Stomach (tissue), 9 donors: ENCODE results near the gene RNF213. TPM values are rescaled to one million over a fixed set of nuclear protein-coding genes. Genes with fewer than 3 reads are reported as not detected.

Experiments
- DNase-seq, 2 donors: peaks; one replicate each; pipeline versions ENCODE4 v3.0.0 to v3.0.0-alpha.2; 2013 to 2019
- H3K27ac ChIP-seq, 5 donors: fragments of 200-600 bp in 4 of 5; sonication (generic) in 4 of 5; one replicate each; pipeline ENCODE4 v1.5.1; 2013 to 2019; ENCODE audit warnings: mild to moderate bottlenecking in 1 of 5, moderate library complexity in 1 of 5
- H3K27me3 ChIP-seq, 3 donors: fragments of 200-600 bp; sonication (generic); one replicate each; pipeline ENCODE4 v1.5.1; 2017 to 2019; ENCODE audit warnings: mixed run types in 1 of 3
- H3K36me3 ChIP-seq, 4 donors: fragments of 200-600 bp; sonication (generic); 1 replicate in 3 of 4; 2 replicates in 1 of 4; pipeline ENCODE4 v1.5.1; 2016 to 2019
- H3K4me1 ChIP-seq, 4 donors: fragments of 200-600 bp; sonication (generic); one replicate each; pipeline ENCODE4 v1.5.1; 2016 to 2019
- H3K4me3 ChIP-seq, 4 donors: fragments of 200-600 bp; sonication (generic) in 3 of 4; one replicate each; pipeline ENCODE4 v1.5.1; 2016 to 2019; ENCODE audit warnings: mild to moderate bottlenecking in 1 of 4
- H3K9me3 ChIP-seq, 4 donors: fragments of 200-600 bp; sonication (generic); one replicate each; pipeline ENCODE4 v1.5.1; 2016 to 2019
- CTCF ChIP-seq, 7 experiments: fragments of 450-650 bp in 4 of 7; fragments of 200-600 bp in 3 of 7; sonication (generic) in 3 of 7; IDR thresholded peaks; one replicate each; pipeline ENCODE4 v1.5.1; 2016 to 2019; ENCODE audit warnings: antibody characterized with exemption in 7 of 7, control low read depth in 2 of 7, mild to moderate bottlenecking in 1 of 7
- EP300 ChIP-seq: sonication (generic); formaldehyde crosslinking; IDR thresholded peaks from one replicate; pipeline ENCODE4 v1.6.1; 2017; ENCODE audit warnings: antibody characterized with exemption
- POLR2A ChIP-seq, 4 donors: fragments of 450-650 bp; IDR thresholded peaks; one replicate each; pipeline ENCODE4 v1.6.1; 2016; ENCODE audit warnings: antibody characterized with exemption in 4 of 4, control low read depth in 2 of 4, mild to moderate bottlenecking in 1 of 4, moderate library complexity in 1 of 4
- POLR2AphosphoS5 ChIP-seq, 3 donors: sonication (generic); formaldehyde crosslinking; IDR thresholded peaks; one replicate each; pipeline ENCODE4 v1.6.1; 2016; ENCODE audit warnings: antibody characterized with exemption in 3 of 3
- WGBS, 5 donors: extraction: QIAGEN DNeasy Blood & Tissue Kit in 3 of 5; methylation state at CpG; one replicate each; pipeline versions ENCODE4 v1.1.5 to v1.1.7; 2013 to 2018; 5-methylcytosine and 5-hydroxymethylcytosine counted together
- intact Hi-C: fragments of 100-400 bp; cut with DNase I; formaldehyde crosslinking; loops from one replicate; pipeline ENCODE4 v1.15.1; 2023; ENCODE audit warnings: low total_unique reads
- polyA plus RNA-seq, 3 donors: library from polyadenylated mRNA; stranded (reverse); fragments of 200-250 nt; gene quantifications; one replicate each; pipeline ENCODE4 v1.2.3, GENCODE V29; 2013
- total RNA-seq, 5 donors: library from RNA; depleted of rRNA; stranded (reverse); fragments of >200 nt; gene quantifications; one replicate each; pipeline versions ENCODE4 v1.1.0 to v1.2.3, GENCODE V29; 2014 to 2016
- donor health status: healthy with polysubstance abuse.
- donor health status: Bipolar disorder and iron deficiency.
- donor health status: healthy.

The RNF213 gene
- total and polyA plus RNA-seq, 8 donors: 12.3 to 358 (median 138) TPM

- Histone ChIP-seq H3K36me3 (peaks cover 98 to 100% (median 100%) of the 10 kb centered on the region in 4 donors), H3K4me3 (no peak overlapping the region), H3K9me3 (no peaks in the 10 kb centered on the region), H3K27ac (no peak overlapping the region), H3K27me3 (no peaks in the 10 kb centered on the region), H3K4me1 (no peaks in the 10 kb centered on the region)
- TF ChIP-seq POLR2AphosphoS5 (IDR thresholded peaks at IDR 0.05) (no peak), EP300 (no peak), POLR2A (IDR thresholded peaks at IDR 0.05) (no peak), CTCF (IDR thresholded peaks at IDR 0.05) (no peak)
- no peak for DNase-seq
- 96 to 98% (median 97%) methylated on average over 23 to 24 of the region's 24 CpGs for WGBS, 5 donors
- intact Hi-C loops: no loop called here
Observed at GRCh38 chr17:80347948-80348351, 87.3 kb downstream of the RNF213 start.

DNA sequence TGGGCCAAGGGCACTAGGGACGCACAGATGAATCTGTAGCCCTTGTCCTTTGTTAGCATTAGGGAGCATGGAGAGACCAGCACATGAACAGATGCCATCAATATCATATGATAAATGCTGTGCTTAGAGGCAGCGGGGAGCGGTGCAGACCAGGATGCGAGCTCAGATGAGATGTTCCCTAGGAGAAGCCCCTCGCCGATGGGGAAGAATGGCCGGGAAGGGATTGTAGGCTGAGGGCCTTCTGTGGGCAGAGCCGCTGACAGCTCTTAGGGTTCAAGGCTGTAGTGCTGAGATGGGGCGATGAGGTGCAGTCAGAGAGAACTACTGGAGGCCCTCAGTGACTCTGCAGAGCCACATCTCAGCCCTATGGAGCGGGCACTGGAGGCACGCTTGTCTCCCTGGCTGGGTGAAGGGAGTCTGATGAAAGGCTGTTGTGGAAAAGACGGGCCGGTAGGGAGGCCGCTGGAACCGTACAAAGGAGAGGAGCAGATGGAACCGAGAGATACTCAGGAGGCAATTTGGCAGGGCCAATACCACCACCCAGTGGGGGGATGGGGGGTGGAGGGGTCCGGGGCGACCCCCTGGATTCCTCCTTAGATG, 88.0 kb downstream of the RNF213 start:
- H3K27ac ChIP-seq: no peak overlapping the region
- H3K27me3 ChIP-seq: no peaks in the 10 kb centered on the region
- peaks cover 98 to 100% (median 100%) of the 10 kb centered on the region in 4 donors for H3K36me3 ChIP-seq
- H3K4me3 ChIP-seq: no peak overlapping the region
- H3K4me1 ChIP-seq: no peaks in the 10 kb centered on the region
- WGBS, 5 donors: 92 to 97% (median 96%) methylated on average over 16 to 18 of the region's 18 CpGs
- TF ChIP-seq EP300 (no peak), CTCF (IDR thresholded peaks at IDR 0.05) (no peak), POLR2A (IDR thresholded peaks at IDR 0.05) (no peak), POLR2AphosphoS5 (IDR thresholded peaks at IDR 0.05) (no peak)
- no peaks in the 10 kb centered on the region for H3K9me3 ChIP-seq
- no peak for DNase-seq
- intact Hi-C loops: no loop called here

- no peak for DNase-seq
- intact Hi-C loops: no loop called here
- no peak overlapping the region for H3K27ac ChIP-seq
- H3K9me3 ChIP-seq: no peaks in the 10 kb centered on the region
- H3K4me3 ChIP-seq: no peak overlapping the region
- H3K36me3 ChIP-seq: peaks cover 98 to 100% (median 100%) of the 10 kb centered on the region in 4 donors
- no peaks in the 10 kb centered on the region for H3K4me1 ChIP-seq
- TF ChIP-seq EP300 (no peak), POLR2AphosphoS5 (IDR thresholded peaks at IDR 0.05) (no peak), POLR2A (IDR thresholded peaks at IDR 0.05) (no peak), CTCF (IDR thresholded peaks at IDR 0.05) (no peak)
- WGBS, 5 donors: 81 to 88% (median 88%) methylated on average over 15 to 19 of the region's 19 CpGs
- H3K27me3 ChIP-seq: no peaks in the 10 kb centered on the region
Observed at GRCh38 chr17:80349151-80349651, 88.5 kb downstream of the RNF213 start.

- no peak for TF ChIP-seq POLR2A (IDR thresholded peaks at IDR 0.05)
- no peak for TF ChIP-seq CTCF (IDR thresholded peaks at IDR 0.05)
- TF ChIP-seq EP300: no peak
- no peak for TF ChIP-seq POLR2AphosphoS5 (IDR thresholded peaks at IDR 0.05)
- H3K9me3 ChIP-seq: no peaks in the 10 kb centered on the region
- no peaks in the 10 kb centered on the region for H3K27me3 ChIP-seq
- H3K27ac ChIP-seq: no peak overlapping the region
- H3K4me3 ChIP-seq: no peak overlapping the region
- no peaks in the 10 kb centered on the region for H3K4me1 ChIP-seq
- DNase-seq: no peak
- H3K36me3 ChIP-seq: peaks cover 100% of the 10 kb centered on the region in 4 donors
- intact Hi-C loops: no loop called here
- WGBS, 5 donors: 94 to 96% (median 96%) methylated on average over 18 of the region's 18 CpGs
Observed at GRCh38 chr17:80349751-80350150, 89.1 kb downstream of the RNF213 start.
